ENCODE data around the gene NOL3. TPM values are rescaled to one million over a fixed set of nuclear protein-coding genes. Genes with fewer than 3 reads are reported as not detected.

Gene NOL3
- total RNA-seq, 1 donor from 2014 or later, result 28.3 TPM

DNA sequence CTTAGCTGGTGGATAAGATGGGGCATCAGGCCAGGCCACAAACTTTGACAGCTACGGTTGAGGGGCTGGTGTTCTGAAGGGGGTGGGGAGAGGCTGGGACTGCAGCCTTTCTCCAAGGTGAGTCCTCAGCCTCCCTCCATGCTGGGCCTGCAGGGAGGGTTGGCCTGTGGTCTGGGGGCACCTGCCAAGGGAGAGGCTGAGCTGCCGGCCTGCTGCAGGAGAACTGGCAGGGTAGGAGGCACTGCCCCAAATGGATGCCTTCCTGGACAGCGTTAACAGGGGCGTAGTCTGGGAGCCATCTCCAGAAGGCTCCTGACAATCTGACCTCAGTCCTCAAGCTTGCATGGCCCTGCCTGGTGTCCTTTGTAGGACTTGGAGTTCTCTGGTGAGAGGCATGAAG is 33.7 kb downstream of the NOL3 start:
- Histone ChIP-seq H3K27me3 (ENCODE audit: control insufficient read depth, insufficient read depth, low read length) (no peaks in the 10 kb centered on the region), H3K4me3 (ENCODE audit: low read depth, low read length) (no peak overlapping the region), H3K36me3 (ENCODE audit: control insufficient read depth, insufficient read depth, low read length) (no peaks in the 10 kb centered on the region)
- TF ChIP-seq CTCF (IDR thresholded peaks at IDR 0.05; ENCODE audit: insufficient read depth, low read length, poor library complexity, severe bottlenecking), result no peak
- no peak for DNase-seq (ENCODE audit: low read depth)

DNA sequence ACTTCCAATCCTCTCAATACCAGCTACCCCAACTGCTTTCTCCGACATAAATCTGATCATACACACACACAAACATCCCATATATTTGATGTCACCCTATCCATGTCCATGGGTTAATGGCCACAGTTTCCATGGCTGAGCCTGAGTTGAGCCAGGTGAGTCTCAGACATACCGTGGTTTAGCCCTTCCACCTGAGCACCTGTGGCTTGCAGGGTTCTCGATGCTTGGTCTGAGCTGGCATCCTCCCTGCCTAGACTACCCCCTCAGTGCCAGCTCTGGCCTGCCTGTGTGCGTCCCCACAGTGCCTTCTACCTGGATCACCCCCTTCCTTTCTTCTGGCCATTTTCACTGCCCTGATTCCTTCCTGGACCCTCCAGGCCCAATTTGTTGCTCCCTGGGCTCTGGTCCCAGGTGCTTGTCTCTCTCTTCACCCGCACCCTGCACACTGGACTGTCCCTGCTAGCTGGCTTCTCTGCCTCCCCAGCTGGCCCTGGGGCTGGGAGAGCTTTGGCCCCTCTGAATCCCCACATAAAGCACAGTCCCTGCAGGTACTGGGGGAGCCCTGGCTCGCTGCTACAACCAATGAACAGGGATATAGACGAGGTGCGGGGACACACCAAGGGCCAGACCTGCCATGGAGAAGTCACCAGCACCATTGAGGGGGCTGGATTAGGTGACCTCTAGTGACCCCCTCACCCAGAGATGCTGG is 35.9 kb downstream of the NOL3 start:
- TF ChIP-seq CTCF (IDR thresholded peaks at IDR 0.05; ENCODE audit: insufficient read depth, low read length, poor library complexity, severe bottlenecking), result no peak
- Histone ChIP-seq H3K36me3 (ENCODE audit: control insufficient read depth, insufficient read depth, low read length) (no peaks in the 10 kb centered on the region), H3K27me3 (ENCODE audit: control insufficient read depth, insufficient read depth, low read length) (no peaks in the 10 kb centered on the region), H3K4me3 (ENCODE audit: low read depth, low read length) (no peak overlapping the region)
- DNase-seq (ENCODE audit: low read depth), result no peak

DNA sequence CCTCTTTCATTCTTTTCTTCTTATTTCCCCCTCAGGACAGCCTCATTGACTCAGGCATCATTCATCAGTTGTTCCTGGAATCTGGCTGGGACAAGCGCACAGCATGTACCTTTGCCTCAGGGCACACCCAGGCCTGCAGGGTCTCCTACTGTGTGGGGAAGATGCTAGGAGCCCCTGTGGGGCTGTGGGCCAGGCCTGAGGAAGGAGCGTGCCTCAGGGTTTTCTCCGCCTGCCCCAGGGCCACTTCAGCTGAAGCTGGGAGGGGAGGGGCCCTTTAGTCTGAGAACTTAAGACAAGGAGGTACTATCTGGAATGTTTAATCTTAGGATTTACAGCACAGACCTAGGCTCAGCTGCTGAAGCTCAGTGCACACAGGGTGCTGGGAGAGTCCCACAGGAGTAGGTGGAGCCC is 36.5 kb downstream of the NOL3 start:
- H3K36me3 ChIP-seq (ENCODE audit: control insufficient read depth, insufficient read depth, low read length), result no peaks in the 10 kb centered on the region
- no peak for TF ChIP-seq CTCF (IDR thresholded peaks at IDR 0.05; ENCODE audit: insufficient read depth, low read length, poor library complexity, severe bottlenecking)
- no peak for DNase-seq (ENCODE audit: low read depth)
- no peaks in the 10 kb centered on the region for H3K27me3 ChIP-seq (ENCODE audit: control insufficient read depth, insufficient read depth, low read length)
- H3K4me3 ChIP-seq (ENCODE audit: low read depth, low read length), result no peak overlapping the region

DNA sequence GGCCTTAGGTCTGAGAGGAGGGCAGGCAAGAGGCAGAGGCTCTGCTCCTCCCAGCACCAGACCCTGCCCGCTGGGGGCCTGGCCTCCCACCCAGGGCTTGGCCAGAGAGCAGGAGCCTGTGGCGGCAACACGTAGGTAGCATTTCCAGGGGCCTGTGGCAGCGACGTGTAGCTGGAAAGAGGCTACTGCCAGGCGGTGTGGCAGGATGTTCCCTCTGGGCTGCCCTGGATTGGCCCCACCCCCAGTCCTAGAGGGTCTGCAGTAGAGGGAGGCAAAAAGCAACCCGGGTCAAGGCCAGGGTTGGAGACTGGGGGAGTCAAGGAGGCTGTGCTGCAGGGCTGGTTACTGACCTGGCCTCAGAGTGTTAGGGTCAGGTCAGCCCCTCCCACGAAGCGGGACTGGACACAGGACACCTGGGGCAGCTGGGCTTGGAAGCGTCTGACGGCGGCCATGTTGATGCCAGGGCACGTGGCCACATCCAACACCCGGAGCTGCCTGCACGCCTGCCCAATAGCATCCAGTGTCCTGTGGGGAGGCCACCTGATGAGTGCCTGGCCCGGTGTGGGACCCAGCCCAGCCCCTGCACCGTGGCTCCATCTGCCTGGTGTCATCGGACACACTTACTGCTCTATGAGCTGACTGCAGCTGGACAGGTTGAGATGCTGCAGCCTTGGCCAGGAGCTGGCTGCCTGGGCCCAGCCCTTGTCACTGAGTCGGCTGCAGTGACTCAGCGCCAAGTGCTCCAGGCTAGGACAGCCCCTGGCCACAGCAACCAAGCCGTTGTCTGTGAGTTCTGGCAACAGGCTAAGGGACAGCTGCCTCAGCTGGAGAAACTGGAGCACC is 37.1 kb downstream of the NOL3 start:
- H3K4me3 ChIP-seq (ENCODE audit: low read depth, low read length), result no peak overlapping the region
- DNase-seq (ENCODE audit: low read depth), result no peak
- H3K36me3 ChIP-seq (ENCODE audit: control insufficient read depth, insufficient read depth, low read length), result no peaks in the 10 kb centered on the region
- TF ChIP-seq CTCF (IDR thresholded peaks at IDR 0.05; ENCODE audit: insufficient read depth, low read length, poor library complexity, severe bottlenecking), result no peak
- H3K27me3 ChIP-seq (ENCODE audit: control insufficient read depth, insufficient read depth, low read length), result no peaks in the 10 kb centered on the region

DNA sequence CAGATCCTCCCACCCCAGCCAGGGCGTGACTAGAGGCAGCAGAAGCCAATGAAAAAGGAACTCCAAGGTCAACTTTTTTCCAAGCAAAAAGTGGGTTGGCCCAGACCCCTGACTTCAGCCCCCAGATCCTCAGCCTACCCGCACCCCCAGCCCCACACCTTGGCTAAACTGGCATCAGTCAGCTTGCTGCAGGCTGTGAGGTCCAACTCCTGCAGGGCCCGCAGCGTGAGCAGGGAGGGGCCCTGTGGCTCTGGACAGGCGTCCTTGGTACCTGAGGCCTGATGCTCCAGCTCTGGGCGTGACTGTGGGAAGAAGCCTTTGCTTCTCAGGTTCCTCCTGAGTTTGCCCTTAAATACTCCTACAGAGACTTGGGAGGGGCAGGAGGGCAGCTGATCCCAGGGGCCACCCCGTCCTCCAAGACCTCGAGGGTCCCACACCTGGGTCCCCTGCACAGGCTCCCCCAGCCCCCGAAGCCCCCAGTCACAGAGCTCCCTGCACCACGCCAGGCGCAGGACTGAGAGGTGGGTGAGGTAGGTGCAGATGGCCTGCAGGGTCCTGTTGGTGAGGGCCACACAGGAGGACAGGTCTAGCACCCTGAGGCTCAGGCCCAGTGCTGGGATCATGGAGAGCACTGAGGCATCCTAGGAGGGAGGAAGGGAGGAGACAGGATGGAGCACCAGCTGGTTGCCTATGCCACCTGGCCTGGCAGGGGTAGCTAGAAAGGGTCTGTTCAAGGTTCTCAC is 38.0 kb downstream of the NOL3 start:
- no peak overlapping the region for H3K4me3 ChIP-seq (ENCODE audit: low read depth, low read length)
- no peaks in the 10 kb centered on the region for H3K27me3 ChIP-seq (ENCODE audit: control insufficient read depth, insufficient read depth, low read length)
- no peak for TF ChIP-seq CTCF (IDR thresholded peaks at IDR 0.05; ENCODE audit: insufficient read depth, low read length, poor library complexity, severe bottlenecking)
- DNase-seq (ENCODE audit: low read depth), result no peak
- H3K36me3 ChIP-seq (ENCODE audit: control insufficient read depth, insufficient read depth, low read length), result no peaks in the 10 kb centered on the region
